Panc1 (cell line): ENCODE results near the gene EGFL7.

Experiments
- CTCF ChIP-seq: fragments of 450-650 bp; IDR thresholded peaks from 2 replicates; pipeline ENCODE4 v1.5.1; 2017; ENCODE audit warnings: mild to moderate bottlenecking
- POLR2AphosphoS5 ChIP-seq: IDR thresholded peaks from 2 replicates; pipeline ENCODE4 v1.6.1; 2012; ENCODE audit warnings: mild to moderate bottlenecking, low read depth, low read length, moderate library complexity

DNA sequence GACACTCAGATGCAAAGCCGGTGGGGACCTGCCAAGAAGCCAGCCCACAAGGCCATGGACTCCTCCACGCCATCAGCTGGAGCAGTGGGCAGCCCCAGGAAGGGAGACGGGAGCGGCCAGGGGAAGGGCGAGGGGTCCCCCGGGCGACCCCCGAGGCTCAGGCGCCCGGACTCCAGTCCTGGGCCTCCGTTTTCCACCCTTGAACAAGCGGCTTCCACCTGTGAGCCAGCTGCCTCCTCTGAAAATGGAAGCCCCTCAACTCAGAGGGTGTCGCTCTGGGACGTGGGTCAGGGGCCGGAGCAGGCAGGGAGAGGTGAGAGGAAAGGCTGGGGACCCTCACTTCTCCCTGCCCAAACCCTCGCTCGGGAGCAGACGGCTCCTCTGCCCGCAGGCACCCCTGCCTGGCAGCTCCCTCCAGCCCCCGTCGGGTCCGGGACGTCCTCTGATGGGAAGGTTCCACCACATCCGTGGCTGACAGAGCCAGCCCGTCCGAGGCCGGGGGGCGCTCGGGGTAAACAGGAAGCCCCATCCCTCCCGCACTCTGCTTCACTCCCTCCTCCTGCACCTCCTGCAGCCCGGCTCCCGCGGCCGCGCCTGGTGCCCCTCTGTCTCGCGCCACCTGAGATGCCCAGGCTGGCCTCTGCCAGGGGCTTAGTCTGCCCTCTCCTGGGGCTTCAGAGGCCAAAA lies 3.7 kb upstream of the EGFL7 start:
- TF ChIP-seq CTCF (no peak), POLR2AphosphoS5 (no peak)
